IPS-NIHi11 (cell line): ENCODE measurements around the gene CHAD.
A peak's percentile ranks its signal among the peaks of the same experiment; 100 is the strongest.
"Not testable (repeated sequence)": the region's sequence is repeated elsewhere in the genome, so short reads cannot be mapped to it uniquely, and the experiment has no call there.

Experiments used
- DNase-seq: peaks from one replicate; pipeline ENCODE4 v3.0.0; 2012; ENCODE audit warnings: mixed read lengths, low spot score

CHAD gene

DNA sequence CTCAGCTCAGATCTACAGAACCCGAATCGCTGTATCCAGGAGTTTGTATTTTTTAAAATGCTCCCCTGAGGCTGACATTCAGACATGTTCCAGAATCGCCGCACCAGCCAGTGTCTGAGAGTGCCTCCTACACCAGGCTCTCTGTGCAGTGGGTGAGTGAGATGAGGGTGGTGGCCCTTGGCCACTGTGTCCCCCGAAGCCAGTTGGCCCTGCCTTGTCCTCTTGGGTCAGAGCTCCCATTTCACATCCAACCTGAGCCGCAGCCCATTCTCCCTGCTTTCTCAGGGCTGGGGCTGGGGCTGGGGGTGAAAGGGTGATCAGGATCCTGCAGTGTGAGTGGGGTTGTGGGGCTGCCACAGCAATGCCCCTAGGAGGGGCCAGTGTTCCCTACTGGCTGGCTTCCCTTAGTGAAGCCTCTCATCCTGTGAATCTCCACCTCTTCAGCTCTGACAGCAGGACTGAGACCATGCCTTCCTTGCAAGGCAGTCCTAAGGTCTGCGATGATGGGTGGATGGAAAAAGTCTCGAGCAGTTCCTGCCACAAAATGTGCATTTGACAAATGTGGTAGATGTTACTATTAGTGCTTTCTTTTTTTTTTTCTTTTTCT is 26.6 kb upstream of the CHAD start:
- no peak for DNase-seq

DNA sequence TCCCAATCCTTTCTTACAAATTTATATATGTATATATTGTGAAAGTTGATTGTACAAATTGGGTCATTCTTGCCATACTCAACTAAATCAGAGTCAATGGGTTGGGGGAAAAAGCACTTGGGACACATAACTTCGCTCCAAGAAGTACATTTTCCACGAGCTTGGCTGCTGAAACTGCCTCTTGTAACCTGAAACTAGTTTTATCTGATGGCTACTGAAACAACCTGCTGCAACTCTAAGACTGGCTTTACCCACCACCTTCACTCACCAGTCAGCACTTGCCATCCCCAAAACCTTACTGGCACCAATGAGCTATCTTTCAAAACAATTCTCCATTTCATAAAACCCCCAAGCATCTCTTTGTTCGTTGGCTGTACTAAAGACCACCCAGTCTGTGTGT is 25.1 kb upstream of the CHAD start:
- no peak for DNase-seq

DNA sequence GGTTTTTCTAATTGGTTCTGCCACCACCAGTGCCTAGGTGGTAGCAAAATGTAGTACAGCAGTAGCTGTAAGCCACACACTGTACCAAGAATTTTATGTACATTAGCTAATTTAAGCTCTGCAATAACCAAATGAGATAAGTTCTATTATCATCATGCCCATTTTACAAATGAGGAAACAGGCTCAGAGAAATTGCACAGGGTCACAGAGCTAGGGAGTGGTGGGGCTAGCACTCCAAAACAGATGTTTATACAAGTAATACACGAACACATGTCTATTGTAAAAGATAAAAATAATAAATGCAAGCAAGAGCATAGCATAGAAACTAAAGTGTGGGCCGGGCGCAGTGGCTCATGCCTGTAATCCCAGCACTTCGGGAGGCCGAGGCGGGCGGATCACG is 23.5 kb upstream of the CHAD start:
- no peak for DNase-seq

DNA sequence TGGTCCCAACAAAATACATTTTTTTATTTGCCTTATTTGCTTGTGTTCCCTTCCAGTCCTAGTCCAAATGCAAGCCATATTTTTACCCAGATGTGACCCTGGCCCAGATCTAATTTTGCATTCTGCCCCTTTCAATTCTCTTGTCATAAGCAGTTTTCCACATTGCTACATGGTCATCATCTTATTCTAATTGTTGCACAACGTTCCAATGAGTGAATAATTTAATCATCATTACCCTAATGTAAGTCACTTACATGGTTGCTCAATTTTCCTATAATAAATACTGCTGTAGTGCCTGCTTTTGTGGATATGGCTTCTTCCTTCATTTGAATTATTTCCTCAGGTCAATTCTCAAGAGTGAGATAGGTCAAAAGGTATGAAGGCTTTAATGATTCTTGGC is 22.8 kb upstream of the CHAD start:
- DNase-seq = no peak

DNA sequence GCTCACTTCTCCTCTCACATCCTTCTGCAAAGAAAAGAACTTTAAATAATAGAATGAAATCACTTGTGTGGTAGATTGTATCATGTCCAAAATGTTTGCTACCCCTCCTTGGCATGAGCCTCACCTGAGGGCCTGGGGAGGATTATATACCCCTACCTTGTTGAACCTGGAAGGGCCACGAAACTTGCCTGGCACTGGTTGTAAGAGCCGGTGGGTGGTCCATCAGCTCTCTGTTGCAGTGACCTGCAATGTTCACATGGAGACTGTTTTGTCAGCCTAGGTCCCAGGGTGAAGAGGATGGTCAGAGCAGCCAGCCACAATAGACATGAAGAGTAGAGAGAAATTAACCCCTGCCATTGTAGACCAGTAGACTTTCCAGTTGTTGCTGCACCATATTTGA is 20.2 kb upstream of the CHAD start:
- DNase-seq = no peak

DNA sequence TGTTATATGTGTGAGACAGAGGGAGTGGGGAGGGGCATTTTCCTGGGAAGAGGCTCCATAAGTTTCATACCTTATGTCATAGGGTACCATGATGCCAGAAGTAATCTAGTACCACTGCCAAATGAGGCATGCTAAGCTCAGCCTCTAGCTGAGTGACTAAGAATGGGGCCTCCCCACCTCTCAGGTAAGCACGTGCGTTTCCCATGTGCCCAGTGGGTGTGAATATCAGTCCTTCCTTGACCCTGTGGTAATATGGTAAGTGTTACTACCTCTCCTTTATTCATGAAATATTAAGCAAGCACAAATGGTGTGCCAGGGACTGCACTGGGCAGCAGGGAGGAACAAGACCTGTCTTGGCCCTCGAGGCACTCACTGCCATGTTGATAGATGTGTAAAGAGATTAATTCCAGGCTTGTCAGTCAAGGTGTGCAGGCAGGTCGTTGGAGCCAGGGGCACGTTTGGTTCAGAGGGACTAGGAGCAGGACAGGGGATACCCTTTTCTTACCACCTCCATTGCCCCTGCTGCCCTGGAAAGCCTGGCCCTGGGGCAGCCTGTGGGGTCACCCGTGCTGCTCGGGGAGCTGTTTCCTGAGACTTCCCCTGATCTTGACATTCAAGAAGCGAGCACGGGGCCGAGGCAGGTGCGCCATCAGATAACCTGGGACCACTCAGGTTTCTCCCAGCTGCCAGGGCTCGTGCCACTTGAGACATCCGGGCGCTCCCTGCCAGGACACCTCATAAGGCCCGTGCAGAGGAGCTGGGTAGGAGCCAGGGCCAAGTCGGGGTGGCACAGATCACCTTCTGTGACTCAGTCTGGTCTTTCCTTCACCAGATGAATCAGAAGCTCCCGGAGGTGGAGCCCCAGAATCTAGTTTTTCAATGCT is 18.8 kb upstream of the CHAD start:
- no peak for DNase-seq

DNA sequence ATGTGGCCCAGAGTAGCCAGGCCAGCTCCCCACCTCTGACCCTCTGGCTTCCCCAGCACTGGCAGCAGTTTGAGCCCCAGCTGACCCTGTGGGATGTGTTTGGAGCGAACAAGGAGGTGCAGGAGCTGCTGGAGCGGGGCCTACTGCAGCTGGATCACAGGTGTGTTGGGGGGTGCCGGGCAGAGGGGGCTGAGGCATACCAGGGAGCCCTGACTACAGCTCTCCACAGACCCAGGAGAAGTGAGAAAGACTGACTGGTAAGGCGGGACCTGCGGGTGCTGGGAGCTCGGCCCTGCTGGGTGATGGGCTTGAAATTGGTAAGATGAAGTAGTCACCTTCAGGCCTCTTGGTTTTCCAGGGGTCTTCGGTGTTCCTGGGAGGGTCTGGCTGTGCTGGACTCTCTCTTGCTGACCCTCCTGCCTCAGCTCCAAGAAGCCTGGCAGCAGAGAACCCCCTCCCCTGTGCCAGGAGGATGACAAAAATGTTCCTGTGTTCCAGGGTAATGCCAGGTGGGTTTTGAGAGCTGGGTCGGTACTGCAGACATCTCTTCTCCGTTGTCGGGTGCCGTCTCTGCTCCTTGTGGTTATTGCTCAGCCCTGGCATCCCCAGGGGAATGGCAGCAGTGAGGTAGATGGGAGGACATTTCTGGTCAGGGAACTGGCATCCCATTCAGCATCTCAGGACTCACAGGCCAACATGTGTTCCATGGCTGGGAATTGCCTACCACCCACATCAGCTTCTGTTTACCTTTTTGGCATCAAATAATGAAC is 15.9 kb upstream of the CHAD start:
- no peak for DNase-seq

DNA sequence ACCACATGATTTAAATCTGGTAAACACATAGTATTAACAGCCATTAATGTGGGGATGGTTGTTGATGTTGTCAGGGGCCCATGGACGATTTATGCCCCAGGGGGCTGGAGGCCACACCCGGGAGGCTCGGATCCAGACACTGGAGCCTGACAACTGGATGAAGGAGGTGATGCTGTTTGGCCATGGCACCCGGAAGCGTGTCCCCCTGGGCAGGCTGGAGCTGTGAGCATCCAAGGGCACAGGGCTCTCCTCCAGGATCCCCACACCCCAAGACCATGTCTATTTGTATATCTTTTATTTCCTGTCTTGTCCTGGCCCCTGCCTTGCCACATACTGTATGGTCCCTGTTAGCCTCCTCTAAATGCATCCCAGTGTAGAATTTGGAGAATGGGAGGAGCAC is 14.6 kb upstream of the CHAD start:
- DNase-seq = no peak

DNA sequence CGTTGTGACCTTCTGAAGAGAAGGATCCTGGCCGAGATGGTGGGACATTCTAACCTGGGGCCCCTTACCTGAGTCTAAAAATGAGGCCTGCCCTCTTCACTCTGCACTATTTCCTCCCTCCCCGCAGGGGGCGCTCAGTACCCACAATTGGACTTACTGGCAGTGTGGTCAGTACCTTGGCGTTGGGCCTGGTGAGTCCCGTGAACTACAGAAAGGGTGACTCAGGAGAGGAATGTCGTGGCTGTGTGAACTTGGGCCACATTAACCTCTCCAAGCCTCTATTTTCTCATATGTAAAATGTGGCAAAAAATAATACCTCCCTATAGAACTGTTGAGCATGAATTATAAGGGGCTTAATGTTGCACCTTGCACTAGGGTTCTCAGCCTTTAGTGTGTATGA is 13.8 kb upstream of the CHAD start:
- DNase-seq = peak; percentile 83

DNA sequence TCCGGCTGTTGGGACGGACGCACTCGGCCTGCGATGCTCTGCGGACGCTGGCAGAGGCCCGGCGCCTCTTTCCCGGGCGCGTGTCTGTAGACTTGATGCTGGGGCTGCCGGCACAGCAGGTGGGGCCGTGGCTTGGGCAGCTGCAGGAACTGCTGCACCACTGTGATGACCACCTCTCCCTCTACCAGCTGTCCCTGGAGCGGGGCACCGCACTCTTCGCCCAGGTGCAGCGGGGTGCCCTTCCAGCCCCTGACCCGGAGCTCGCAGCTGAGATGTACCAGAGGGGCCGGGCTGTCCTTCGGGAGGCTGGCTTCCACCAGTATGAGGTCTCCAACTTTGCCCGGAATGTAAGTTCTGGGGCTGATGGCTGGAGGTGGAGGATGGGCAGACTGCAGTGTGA is 13.4 kb upstream of the CHAD start:
- no peak for DNase-seq

DNA sequence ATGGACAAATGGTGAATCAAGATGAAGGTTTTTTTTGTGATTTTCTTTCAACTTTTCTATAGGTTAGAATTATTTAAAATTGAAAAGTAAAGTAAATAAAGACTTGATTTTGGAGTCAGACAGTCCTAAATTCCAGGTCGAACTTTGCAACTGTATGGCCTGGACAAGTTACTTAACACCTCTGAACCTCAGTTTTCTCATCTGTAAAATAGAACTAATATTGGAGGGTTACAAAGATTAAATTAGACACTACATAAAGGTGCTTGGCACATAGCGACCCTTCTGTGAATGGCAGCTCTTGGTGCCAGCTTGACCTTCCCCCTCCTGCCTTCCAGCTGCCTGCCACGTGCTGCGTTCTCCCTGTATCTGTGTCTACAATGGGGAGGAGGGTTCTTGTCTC is 13.0 kb upstream of the CHAD start:
- DNase-seq = no peak

DNA sequence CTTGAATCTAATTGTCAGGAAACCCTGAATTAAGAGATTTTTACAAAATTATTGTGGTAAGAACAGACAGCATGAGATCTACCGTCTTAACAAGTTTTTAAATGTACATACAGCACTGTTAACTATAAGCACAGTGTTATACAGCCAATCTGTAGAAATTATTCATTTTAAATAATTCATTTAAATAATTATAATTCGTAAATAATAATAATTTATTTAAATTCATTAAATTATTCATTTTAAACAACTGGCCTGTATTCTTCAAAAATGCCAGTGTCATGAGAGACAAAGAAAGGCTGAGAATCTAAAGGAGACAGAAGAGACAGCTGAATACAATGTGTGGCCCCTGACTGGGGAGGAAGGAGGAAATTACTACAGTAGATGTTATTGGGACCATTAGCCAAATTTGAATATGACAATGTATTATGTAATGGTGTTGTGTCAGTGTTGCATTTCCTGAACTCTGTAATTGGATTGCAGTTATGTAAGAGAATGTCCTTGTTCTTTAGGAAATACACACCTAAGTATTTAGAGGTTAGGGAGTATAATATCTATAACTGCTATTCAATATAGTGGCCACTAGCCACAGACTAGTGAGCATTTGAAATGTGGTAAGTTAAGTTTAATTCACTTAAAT is 12.3 kb upstream of the CHAD start:
- no peak for DNase-seq

DNA sequence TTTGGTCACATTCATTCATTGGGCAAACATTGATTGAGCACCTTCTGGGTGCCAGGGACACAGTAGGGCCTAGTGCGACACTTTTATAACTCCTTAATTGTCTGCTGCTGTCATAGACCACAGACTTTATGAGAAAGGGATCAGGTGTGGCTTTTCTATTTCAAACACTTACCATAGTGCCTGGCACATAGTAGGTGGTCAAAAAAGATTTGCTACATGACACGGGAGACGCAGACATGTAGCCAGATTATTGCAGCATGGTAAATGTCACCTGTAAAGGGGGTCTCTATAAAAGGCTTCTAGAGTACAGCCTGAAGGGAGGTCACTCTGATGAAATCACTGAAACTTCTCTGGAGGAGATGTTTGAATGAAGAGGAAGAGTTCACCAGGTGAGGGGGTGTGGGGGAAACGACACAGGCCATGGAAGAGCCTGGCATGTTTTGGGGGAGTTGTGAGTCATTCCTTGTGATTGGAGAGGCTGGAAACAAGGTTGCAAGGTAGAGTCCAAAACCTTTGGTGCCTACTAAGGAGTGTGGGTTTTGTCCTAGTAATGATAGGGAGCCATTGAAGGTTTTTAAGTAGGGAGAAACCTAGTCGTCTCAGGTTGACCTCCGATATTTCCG is 11.6 kb upstream of the CHAD start:
- DNase-seq = no peak

DNA sequence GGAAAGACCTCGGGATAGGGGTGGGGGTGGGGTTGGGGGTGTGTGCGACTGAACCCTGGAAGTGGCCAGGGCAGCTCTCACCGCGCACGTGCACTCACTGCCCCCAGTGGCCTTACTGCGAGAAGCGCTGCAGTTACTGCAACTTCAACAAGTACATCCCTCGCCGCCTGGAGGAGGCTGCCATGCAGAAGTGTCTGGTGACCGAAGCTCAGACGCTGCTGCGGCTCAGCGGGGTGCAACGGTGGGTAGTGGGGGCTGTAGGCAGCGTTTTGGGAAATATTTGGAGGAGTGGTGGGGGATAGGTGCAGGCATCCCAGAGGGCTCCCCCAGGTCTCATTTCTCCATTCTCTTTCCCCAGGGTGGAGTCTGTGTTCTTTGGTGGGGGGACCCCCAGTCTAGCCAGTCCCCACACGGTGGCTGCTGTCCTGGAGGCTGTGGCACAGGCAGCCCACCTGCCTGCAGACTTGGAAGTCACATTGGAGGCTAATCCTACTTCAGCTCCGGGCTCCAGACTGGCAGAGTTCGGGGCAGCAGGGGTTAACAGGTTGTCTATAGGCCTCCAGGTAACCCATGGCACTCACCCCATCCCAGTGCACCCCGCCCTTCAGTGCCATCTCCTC is 11.0 kb upstream of the CHAD start:
- DNase-seq = peak; percentile 84

DNA sequence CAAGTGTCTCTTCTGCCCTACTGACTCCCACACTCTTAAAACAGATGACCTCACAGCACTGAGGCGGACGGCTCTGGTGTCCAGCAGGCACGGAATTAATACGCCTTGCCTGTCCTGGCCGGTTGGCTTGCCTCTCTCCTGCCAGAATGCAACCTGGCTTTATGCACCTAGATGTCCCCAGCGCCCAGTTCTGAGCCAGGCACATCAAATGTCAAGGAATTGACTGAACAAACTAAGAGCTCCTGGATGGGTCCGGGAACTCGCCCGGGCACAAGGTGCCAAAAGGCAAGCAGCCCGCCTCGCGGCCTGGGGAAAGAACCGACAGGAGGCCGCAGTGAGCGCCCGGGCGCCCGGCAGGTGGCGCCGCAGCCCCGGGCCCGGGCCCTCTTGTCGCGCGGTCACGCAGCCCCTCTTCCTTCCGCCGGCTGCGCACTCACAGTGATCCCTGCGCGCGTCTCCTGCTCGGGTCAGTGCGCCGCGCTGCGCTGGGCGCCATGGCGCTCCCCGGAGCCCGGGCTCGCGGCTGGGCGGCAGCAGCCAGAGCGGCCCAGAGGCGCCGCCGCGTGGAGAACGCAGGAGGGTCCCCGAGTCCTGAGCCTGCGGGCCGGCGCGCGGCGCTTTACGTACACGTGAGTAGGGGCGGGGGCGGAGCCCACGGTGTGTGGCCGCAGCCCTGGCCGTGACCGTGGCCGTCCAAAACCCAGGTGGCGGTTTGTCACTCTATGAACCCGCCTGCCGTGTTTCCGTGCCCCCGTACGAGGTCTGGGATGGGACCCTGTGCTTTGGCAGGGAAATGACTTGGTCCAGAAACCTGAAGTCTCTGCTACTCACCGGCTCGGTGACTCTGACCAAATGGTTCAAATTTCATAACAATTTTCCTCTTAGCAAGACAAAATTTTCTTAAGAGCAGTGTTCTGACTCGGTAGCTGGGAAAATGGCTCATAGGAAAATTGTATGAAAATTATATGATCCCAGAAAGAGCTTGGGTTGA is 10.0 kb upstream of the CHAD start, which contains the start of gene RSAD1:
TSS of gene RSAD1 (plus strand) at position 470 of the 991 bp plus-strand sequence. CDS start at position 495, 25 bp downstream.
- peak; percentile 87 for DNase-seq

DNA sequence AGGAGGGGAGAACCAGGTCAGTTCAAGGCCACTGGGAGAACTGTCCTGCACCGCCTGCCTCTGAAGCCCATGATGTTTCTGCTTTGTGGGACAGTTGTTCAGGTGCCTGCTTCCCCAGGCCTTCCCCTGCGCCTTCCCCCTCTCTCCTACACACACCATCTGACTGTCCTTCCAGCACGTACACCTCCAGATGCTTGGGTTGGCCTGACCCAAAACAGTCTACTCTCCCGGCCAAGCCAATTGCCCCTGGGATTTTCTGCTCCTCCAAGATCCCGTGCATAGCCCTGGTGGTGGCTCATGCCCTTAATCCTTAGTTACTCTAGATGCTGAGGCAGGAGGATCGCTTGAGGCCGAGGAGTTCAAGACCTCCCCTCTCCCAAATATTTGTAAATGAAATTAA is 9.3 kb upstream of the CHAD start:
- no peak for DNase-seq

DNA sequence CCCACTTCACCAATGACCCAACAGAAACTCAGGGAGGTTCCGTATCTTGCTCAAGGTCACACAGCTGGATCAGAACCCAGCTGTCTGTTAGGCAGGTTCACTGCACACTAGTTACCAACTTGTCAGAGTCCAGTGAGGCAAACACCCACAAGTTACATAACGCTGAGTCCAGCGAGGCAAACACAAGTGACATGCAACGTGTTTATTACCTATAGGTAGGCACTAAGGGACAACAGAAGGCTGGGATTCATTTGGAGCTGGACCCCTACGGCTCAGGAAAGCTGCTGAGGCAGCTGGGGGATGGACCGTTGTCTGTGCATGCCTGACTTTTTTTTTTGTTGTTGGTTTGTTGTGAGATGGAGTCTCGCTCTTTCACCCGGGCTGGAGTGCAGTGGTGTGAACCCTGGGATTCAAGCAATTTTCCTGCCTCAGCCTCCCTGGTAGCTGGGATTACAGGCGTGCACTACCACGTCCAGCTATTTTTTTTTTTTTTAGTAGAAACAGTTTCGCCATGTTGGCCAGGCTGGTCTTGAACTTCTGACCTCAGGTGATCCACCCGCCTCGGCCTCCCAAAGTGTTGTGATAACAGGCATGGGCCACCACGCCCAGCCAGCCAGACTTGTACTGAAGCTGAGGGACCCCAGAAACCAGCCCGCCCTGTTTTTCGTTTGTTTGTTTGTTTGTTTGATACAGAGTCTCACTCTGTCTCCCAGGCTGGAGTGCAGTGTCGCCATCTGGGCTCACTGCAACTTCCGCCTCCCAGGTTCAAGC is 8.1 kb upstream of the CHAD start:
- no peak for DNase-seq

DNA sequence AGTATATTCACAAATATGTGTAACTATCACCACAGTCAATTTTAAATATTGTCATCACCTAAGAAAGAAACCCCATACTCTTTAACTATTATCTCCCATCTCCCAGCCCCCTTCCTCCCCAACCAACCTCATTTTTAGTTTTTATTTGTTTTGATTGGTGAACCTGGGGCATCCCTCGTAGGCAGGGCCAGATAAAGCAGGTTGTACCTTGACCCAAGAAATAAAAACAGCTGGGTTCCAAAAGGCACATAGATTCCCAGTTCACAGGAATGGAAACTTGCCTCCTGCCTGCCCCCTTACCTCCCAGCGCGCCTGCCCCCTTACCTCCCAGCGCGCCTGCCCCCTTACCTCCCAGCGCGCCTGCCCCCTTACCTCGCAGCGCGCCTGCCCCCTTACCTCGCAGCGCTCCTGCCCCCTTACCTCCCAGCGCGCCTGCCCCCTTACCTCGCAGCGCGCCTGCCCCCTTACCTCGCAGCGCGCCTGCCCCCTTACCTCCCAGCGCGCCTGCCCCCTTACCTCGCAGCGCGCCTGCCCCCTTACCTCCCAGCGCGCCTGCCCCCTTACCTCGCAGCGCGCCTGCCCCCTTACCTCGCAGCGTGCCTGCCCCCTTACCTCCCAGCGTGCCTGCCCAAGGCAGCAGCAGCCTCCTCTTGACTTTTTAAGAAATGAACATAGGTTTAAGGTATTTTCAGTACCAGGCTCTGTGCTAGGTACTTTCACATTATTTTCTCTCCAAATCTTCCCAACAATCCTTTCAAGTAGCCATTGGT is 7.3 kb upstream of the CHAD start:
- DNase-seq = not testable (repeated sequence)

DNA sequence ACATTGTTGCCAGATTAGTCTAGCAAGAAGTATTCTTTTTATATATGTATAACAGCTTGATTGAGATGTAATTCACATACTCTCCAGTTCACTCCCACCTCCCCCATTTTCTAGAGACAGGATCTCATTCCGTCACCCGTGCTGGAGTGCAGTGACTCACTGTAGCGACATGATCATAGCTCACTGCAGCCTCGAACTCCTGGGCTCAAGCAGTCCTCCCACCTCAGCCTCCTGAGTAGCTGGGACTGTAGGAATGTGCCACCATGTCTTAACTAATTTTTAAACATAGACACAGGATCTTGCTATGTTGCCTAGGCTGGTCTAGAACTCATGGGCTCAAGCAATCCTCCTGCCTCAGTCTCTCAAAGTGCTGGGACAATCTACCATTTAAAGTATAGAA is 6.7 kb upstream of the CHAD start:
- no peak for DNase-seq
